H9 (cell line): Measurements from ENCODE around the gene HSPB3. TPM values are rescaled to one million over a fixed set of nuclear protein-coding genes. Genes with fewer than 3 reads are reported as not detected.

Source experiments
- DNase-seq: peaks from one replicate; pipeline ENCODE4 v3.0.0-alpha.2; 2017
- H2AFZ ChIP-seq: one replicate; pipeline ENCODE4 v1.6.1; 2013; ENCODE audit warnings: mild to moderate bottlenecking, low read length, control low read depth, moderate library complexity
- H2AK5ac ChIP-seq: 2 replicates; pipeline ENCODE4 v1.6.1; 2013; ENCODE audit warnings: low read length, control low read depth, mixed read lengths; ENCODE audit not compliant: insufficient read length
- H2BK120ac ChIP-seq: one replicate; pipeline ENCODE4 v1.6.1; 2013; ENCODE audit warnings: low read depth, mild to moderate bottlenecking, low read length, control low read depth, inconsistent platforms; ENCODE audit not compliant: poor library complexity, severe bottlenecking
- H2BK12ac ChIP-seq: 2 replicates; pipeline ENCODE4 v1.6.1; 2013; ENCODE audit warnings: low read length, control low read depth, mixed read lengths, low read depth; ENCODE audit not compliant: insufficient read length
- H2BK15ac ChIP-seq: 2 replicates; pipeline ENCODE4 v1.6.1; 2013; ENCODE audit warnings: low read depth, low read length, control low read depth
- H2BK20ac ChIP-seq: one replicate; pipeline ENCODE4 v1.6.1; 2013; ENCODE audit warnings: low read depth, mild to moderate bottlenecking, low read length, control low read depth, inconsistent platforms; ENCODE audit not compliant: poor library complexity, severe bottlenecking
- H2BK5ac ChIP-seq: 2 replicates; pipeline ENCODE4 v1.6.1; 2013; ENCODE audit warnings: low read length, control low read depth, mixed read lengths; ENCODE audit not compliant: insufficient read length
- H3K14ac ChIP-seq: 2 replicates; pipeline ENCODE4 v1.6.1; 2013; ENCODE audit warnings: low read length, control low read depth; ENCODE audit not compliant: insufficient read depth
- H3K18ac ChIP-seq: 2 replicates; pipeline ENCODE4 v1.6.1; 2013; ENCODE audit warnings: low read depth, mild to moderate bottlenecking, mixed read lengths, low read length, control low read depth; ENCODE audit not compliant: insufficient read length
- H3K23ac ChIP-seq: 2 replicates; pipeline ENCODE4 v1.6.1; 2013; ENCODE audit warnings: low read length, control low read depth, mixed read lengths, low read depth; ENCODE audit not compliant: insufficient read length
- H3K23me2 ChIP-seq: 2 replicates; pipeline ENCODE4 v1.6.1; 2013; ENCODE audit warnings: low read depth, mild to moderate bottlenecking, mixed read lengths, low read length, control low read depth; ENCODE audit not compliant: insufficient read length, poor library complexity, severe bottlenecking
- H3K27ac ChIP-seq: 2 replicates; pipeline ENCODE4 v1.5.1; 2013; ENCODE audit warnings: low read length, control low read depth, mixed read lengths, low read depth; ENCODE audit not compliant: insufficient read length
- H3K27me3 ChIP-seq: 2 replicates; pipeline ENCODE4 v1.6.1; 2013; ENCODE audit warnings: low read length, control low read depth, inconsistent platforms; ENCODE audit not compliant: insufficient read depth
- H3K4ac ChIP-seq: 2 replicates; pipeline ENCODE4 v1.6.1; 2013; ENCODE audit warnings: low read depth, mild to moderate bottlenecking, control low read depth, inconsistent platforms, low read length, moderate library complexity
- H3K4me1 ChIP-seq: 2 replicates; pipeline ENCODE4 v1.6.1; 2013; ENCODE audit warnings: low read length, control low read depth, inconsistent platforms; ENCODE audit not compliant: insufficient read depth
- H3K4me2 ChIP-seq: 2 replicates; pipeline ENCODE4 v1.6.1; 2013; ENCODE audit warnings: low read length, control low read depth, mixed read lengths; ENCODE audit not compliant: insufficient read length, insufficient read depth
- H3K56ac ChIP-seq: 2 replicates; pipeline ENCODE4 v1.6.1; 2013; ENCODE audit warnings: low read depth, mild to moderate bottlenecking, mixed read lengths, low read length, control low read depth; ENCODE audit not compliant: insufficient read length
- H3K79me1 ChIP-seq: 2 replicates; pipeline ENCODE4 v1.6.1; 2013; ENCODE audit warnings: low read depth, mild to moderate bottlenecking, moderate library complexity, low read length, control low read depth, inconsistent platforms; ENCODE audit not compliant: insufficient read depth, poor library complexity, severe bottlenecking
- H3K79me2 ChIP-seq: 2 replicates; pipeline ENCODE4 v1.6.1; 2013; ENCODE audit warnings: low read length, control low read depth, inconsistent platforms; ENCODE audit not compliant: insufficient read depth
- H3K9ac ChIP-seq: 2 replicates; pipeline ENCODE4 v1.6.1; 2013; ENCODE audit warnings: low read length, control low read depth, mixed read lengths; ENCODE audit not compliant: insufficient read length; ENCODE audit errors: extremely low read depth
- H3K9me3 ChIP-seq: one replicate; pipeline ENCODE4 v1.6.1; 2013; ENCODE audit warnings: low read depth, low read length, inconsistent platforms; ENCODE audit not compliant: control insufficient read depth
- H3T11ph ChIP-seq: one replicate; pipeline ENCODE4 v1.6.1; 2013; ENCODE audit warnings: mild to moderate bottlenecking, low read length, control low read depth, inconsistent platforms
- H4K20me1 ChIP-seq: one replicate; pipeline ENCODE4 v1.6.1; 2013; ENCODE audit not compliant: control insufficient read depth, insufficient read length, insufficient read depth
- H4K5ac ChIP-seq: 2 replicates; pipeline ENCODE4 v1.6.1; 2013; ENCODE audit warnings: low read depth, mild to moderate bottlenecking, mixed read lengths, low read length, control low read depth; ENCODE audit not compliant: insufficient read length
- H4K8ac ChIP-seq: replicated peaks from 2 replicates; pipeline ENCODE4 v1.6.1; 2013; ENCODE audit warnings: low read length, control low read depth, mixed read lengths, low read depth; ENCODE audit not compliant: insufficient read length
- H4K91ac ChIP-seq: 2 replicates; pipeline ENCODE4 v1.6.1; 2013; ENCODE audit warnings: low read depth, mild to moderate bottlenecking, moderate library complexity, mixed read lengths, low read length, control low read depth; ENCODE audit not compliant: insufficient read length
- H3K27ac Mint-ChIP-seq, 3 experiments: 2 replicates in 2 of 3; 3 replicates in 1 of 3; pipeline ENCODE4 v1.8.0; 2020 to 2021; ENCODE audit warnings: mixed read lengths in 3 of 3, mild to moderate bottlenecking in 1 of 3, moderate library complexity in 1 of 3
- H3K27me3 Mint-ChIP-seq: 2 replicates; pipeline ENCODE4 v1.8.0; 2021; ENCODE audit warnings: low read depth, mild to moderate bottlenecking, moderate library complexity, mixed read lengths
- H3K36me3 Mint-ChIP-seq, 3 experiments: 2 replicates in 2 of 3; 3 replicates in 1 of 3; pipeline ENCODE4 v1.8.0; 2020 to 2021; ENCODE audit warnings: low read depth in 3 of 3, mixed read lengths in 3 of 3; ENCODE audit not compliant: insufficient read depth in 1 of 3
- H3K4me1 Mint-ChIP-seq, 2 experiments: 2 replicates each; pipeline ENCODE4 v1.8.0; 2020; ENCODE audit warnings: mixed read lengths in 2 of 2
- H3K4me3 Mint-ChIP-seq, 2 experiments: 2 replicates in 1 of 2; 3 replicates in 1 of 2; pipeline ENCODE4 v1.8.0; 2020 to 2021; ENCODE audit warnings: mild to moderate bottlenecking in 2 of 2, mixed read lengths in 2 of 2, moderate library complexity in 1 of 2
- H3K9me3 Mint-ChIP-seq, 2 experiments: 2 replicates in 1 of 2; 3 replicates in 1 of 2; pipeline ENCODE4 v1.8.0; 2020; ENCODE audit warnings: mild to moderate bottlenecking in 2 of 2, mixed read lengths in 2 of 2, moderate library complexity in 1 of 2
- WGBS: extraction: QIAGEN DNeasy Blood & Tissue Kit; methylation state at CpG from one replicate; pipeline ENCODE4 v1.1.7; 2013; ENCODE audit warnings: missing lambda C conversion rate, low lambda C conversion rate, mixed read lengths; ENCODE audit not compliant: insufficient read length; ENCODE audit errors: extremely low coverage; 5-methylcytosine and 5-hydroxymethylcytosine counted together
- total RNA-seq: library from RNA; stranded (reverse); gene quantifications from 2 replicates; pipeline ENCODE4 v1.2.1, GENCODE V29; 2021
- TF ChIP-seq, protein P1 (sequence below): fragments of 200-600 bp; sonication (generic); conservative IDR thresholded peaks from 3 replicates; pipeline ENCODE4 v1.8.0; 2021; ENCODE audit warnings: antibody characterized with exemption, mild to moderate bottlenecking

Gene HSPB3
- total RNA-seq, 1 experiment from 2014 or later = not detected

DNA sequence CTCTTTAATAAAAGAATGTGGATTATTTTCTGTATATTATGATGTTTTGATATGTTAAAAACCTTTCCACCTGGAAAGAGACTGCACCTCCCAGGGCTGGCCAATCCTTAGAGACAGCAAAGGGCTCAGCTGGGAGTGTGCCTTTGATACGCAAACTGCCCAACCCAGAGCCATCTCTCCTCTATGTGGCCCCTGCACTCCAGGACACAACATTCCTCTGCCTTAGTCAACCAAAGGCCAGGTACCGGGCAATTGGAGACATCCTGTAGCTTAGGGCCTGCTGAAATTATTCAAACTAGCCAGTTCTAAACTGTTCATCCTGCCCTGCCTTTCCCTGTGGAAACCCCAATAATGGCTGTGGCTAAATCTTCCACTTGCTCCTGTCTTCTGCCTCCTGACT lies 5.0 kb upstream of the HSPB3 start:
- H3K27me3 Mint-ChIP-seq = no peaks in the 10 kb centered on the region
- no peak overlapping the region for H2AK5ac ChIP-seq
- DNase-seq = peak; percentile 64
- H4K91ac ChIP-seq = no peak overlapping the region
- H3K79me2 ChIP-seq = no peaks in the 10 kb centered on the region
- H4K20me1 ChIP-seq = no peaks in the 10 kb centered on the region
- no peaks in the 10 kb centered on the region for H3K79me1 ChIP-seq
- H3K9me3 Mint-ChIP-seq = no peaks in the 10 kb centered on the region
- H3K4ac ChIP-seq = no peak overlapping the region
- no peak overlapping the region for H3K56ac ChIP-seq
- no peaks in the 10 kb centered on the region for H3K27me3 ChIP-seq
- H3T11ph ChIP-seq = no peak overlapping the region
- no peak overlapping the region for H3K27ac Mint-ChIP-seq
- no peak overlapping the region for H2BK120ac ChIP-seq
- H3K4me2 ChIP-seq = no peak overlapping the region
- no peak overlapping the region for H2BK12ac ChIP-seq
- H3K27ac ChIP-seq = no peak overlapping the region
- no peak overlapping the region for H4K8ac ChIP-seq
- no peak overlapping the region for H3K14ac ChIP-seq
- no peaks in the 10 kb centered on the region for H3K23me2 ChIP-seq
- H3K4me1 ChIP-seq = peaks cover 3% of the 10 kb centered on the region; the same call in 1 of the 2 replicates
- no peak overlapping the region for H4K5ac ChIP-seq
- H3K4me3 Mint-ChIP-seq = no peak overlapping the region
- no peak overlapping the region for H2AFZ ChIP-seq
- H3K4me1 Mint-ChIP-seq = no peaks in the 10 kb centered on the region
- WGBS = no CpG with 5 or more reads among the region's 2 CpGs
- no peak overlapping the region for H2BK5ac ChIP-seq
- no peak overlapping the region for H3K23ac ChIP-seq
- peak overlapping the region; percentile 64 for H3K18ac ChIP-seq
- TF ChIP-seq, protein P1, sequence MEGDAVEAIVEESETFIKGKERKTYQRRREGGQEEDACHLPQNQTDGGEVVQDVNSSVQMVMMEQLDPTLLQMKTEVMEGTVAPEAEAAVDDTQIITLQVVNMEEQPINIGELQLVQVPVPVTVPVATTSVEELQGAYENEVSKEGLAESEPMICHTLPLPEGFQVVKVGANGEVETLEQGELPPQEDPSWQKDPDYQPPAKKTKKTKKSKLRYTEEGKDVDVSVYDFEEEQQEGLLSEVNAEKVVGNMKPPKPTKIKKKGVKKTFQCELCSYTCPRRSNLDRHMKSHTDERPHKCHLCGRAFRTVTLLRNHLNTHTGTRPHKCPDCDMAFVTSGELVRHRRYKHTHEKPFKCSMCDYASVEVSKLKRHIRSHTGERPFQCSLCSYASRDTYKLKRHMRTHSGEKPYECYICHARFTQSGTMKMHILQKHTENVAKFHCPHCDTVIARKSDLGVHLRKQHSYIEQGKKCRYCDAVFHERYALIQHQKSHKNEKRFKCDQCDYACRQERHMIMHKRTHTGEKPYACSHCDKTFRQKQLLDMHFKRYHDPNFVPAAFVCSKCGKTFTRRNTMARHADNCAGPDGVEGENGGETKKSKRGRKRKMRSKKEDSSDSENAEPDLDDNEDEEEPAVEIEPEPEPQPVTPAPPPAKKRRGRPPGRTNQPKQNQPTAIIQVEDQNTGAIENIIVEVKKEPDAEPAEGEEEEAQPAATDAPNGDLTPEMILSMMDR = no peak
- no peak overlapping the region for H2BK20ac ChIP-seq
- H3K9ac ChIP-seq = no peak overlapping the region
- H2BK15ac ChIP-seq = no peak overlapping the region
- no peaks in the 10 kb centered on the region for H3K9me3 ChIP-seq
- H3K36me3 Mint-ChIP-seq = no peaks in the 10 kb centered on the region
